HG03280 (cell line): ENCODE measurements around the gene USF1.
"Not testable (repeated sequence)": the region's sequence is repeated elsewhere in the genome, so short reads cannot be mapped to it uniquely, and the experiment has no call there.

Experiments used
- ATAC-seq: cut with Tn5 transposase; IDR thresholded peaks from one replicate; pipeline ENCODE4 v1.9.1; 2021; ENCODE audit warnings: mild to moderate bottlenecking, moderate library complexity; ENCODE audit not compliant: unreplicated experiment

USF1 gene

DNA sequence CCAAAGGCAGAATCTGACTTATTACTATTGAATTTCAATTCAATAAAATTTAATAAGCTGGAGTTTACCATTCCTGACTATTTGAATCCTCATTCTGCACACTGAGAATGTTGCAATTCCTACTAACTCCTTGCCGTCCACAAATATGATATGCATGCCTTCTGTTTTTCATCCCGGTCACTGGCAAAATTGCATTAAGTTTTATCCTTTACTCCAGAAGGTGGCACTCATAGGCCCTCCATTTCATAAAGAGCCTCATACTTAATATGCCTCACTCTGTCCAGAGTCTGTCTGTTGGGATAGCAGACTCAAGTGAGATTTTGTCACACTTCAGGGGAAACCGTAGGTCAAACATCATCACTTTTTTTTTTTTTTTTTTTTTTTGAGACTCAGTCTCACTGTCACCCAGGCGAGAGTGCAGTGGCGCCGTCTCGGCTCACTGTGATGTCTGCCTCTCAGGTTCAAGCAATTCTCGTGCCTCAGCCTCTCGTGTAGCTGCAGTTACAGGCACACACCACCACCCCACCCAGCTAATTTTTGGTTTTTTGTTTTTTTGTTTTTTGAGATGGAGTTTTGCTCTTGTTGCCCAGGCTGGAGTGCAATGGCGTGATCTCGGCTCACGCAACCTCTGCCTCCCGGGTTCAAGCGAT lies 52.1 kb downstream of the USF1 start:
- ATAC-seq, result no peak

DNA sequence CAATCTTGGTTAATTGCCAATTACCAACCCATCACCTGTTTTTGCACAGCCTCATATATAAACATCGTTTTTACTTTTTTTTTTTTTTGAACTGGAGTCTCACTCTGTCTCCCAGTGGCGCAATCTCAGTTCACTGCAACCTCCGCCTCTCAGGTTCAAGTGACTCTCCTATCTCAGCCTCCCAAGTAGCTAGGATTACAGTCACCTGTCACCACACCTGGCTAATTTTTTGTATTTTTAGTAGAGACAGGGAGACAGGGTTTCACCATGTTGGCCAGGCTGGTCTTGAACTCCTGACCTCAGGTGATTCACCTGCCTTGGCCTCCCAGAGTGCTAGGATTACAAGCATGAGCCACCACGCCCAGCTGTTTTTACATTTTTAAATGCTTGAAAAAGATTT lies 53.7 kb downstream of the USF1 start:
- not testable (repeated sequence) for ATAC-seq
